RWPE1 (cell line): ENCODE data around the gene NACC2.
"Not testable (repeated sequence)": the region's sequence is repeated elsewhere in the genome, so short reads cannot be mapped to it uniquely, and the experiment has no call there.

ENCODE experiments used
- CTCF ChIA-PET: fragments of 350-600 bp; sonication (Branson Sonifier 250); formaldehyde crosslinking; extraction: SDS; loops from one replicate; lab custom pipeline; 2021; lab: Yijun Ruan, JAX
- POLR2A ChIA-PET: fragments of 400-600 bp; formaldehyde crosslinking; extraction: SDS; loops from one replicate; lab custom pipeline; 2020; ENCODE audit warnings: antibody characterized with exemption; ENCODE audit not compliant: low non-redundant PET; lab: Yijun Ruan, JAX
- DNase-seq: peaks from one replicate; pipeline ENCODE4 v3.0.0; 2012; ENCODE audit warnings: low spot score
- H3K27ac ChIP-seq: fragments of 450-650 bp; 2 replicates; pipeline ENCODE4 v1.5.1; 2017
- CTCF ChIP-seq: fragments of 450-650 bp; conservative IDR thresholded peaks from 2 replicates; pipeline ENCODE4 v1.5.1; 2017; ENCODE audit warnings: low read depth, mild to moderate bottlenecking

The NACC2 gene

GRCh38 chr9:136031094-136031493 is 64.0 kb downstream of the NACC2 start:
- POLR2A ChIA-PET = no interaction called here
- CTCF ChIA-PET = interaction anchor here (0.6 kb wide), 1 partner anchor 14 kb away, joined by 3 read pairs; no protein-coding TSS in a partner anchor
- H3K27ac ChIP-seq = no peak overlapping the region

DNA sequence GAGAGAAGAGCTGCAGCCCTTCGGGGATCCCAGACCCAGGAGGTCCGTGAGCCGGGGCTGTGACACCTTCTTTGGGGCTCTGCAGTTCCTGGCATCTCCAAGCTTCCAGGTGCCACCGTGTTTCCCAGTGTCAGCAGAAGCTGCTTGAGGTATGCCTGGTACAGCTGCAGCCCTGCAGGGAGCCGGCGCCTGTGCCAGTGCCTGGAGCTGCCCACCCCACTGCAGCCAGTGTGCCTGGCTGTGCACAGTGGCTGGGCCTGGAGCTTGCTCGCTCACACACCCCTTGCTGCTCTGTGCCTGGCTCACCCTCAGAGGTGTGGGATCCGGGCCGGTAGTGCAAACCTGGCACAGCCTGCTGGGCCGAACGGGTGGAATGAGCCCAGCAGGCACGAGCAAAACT is 65.5 kb downstream of the NACC2 start:
- no peak for TF ChIP-seq CTCF
- no peak for DNase-seq
- H3K27ac ChIP-seq = no peak overlapping the region
- ChIA-PET CTCF (interaction anchor here (0.6 kb wide), 2 partner anchors 10 to 93 kb away, joined by 3 read pairs; no protein-coding TSS in a partner anchor), POLR2A (no interaction called here)

More at GRCh38 chr9:136031094-136031493, 64.0 kb downstream of the NACC2 start:
- no peak for TF ChIP-seq CTCF
- DNase-seq = no peak

DNA sequence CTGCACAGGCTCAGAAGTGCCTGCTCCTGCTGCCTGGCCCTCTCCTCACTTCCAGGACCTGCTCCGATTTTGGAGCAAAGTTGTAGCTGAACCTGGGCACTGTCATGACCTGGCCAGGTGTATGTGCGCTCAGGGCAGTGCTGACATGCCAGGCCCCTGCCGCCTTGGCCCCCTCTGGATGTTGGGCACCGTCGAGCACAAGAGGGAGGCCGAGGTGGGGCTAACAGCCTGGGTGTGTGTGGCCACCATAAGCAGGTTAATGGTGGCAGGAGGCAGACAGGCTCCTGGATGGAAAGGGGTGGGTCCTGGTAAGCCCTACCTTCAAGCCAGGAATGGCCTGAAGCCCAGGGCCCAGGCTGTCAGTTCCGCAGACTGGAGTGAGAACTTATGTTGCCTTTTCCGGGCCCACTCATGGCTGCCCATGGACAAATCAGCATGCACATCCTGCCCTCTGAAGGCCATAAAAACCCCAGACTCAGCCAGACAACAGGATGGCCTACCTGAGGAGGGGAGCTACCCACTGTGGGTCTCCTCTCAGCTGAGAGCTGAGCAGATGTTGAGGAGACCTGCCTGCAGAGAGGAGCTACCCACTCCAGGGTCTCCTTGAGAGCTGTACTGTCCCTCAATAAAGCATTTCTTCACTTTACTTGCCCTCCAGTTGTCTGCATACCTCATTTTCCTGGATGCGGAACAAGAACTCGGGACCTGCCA is 66.2 kb downstream of the NACC2 start:
- no peak for TF ChIP-seq CTCF
- ChIA-PET CTCF (interaction anchor here (0.6 kb wide), 2 partner anchors 10 to 94 kb away, joined by 3 read pairs; no protein-coding TSS in a partner anchor), POLR2A (no interaction called here)
- no peak for DNase-seq
- no peak overlapping the region for H3K27ac ChIP-seq

DNA sequence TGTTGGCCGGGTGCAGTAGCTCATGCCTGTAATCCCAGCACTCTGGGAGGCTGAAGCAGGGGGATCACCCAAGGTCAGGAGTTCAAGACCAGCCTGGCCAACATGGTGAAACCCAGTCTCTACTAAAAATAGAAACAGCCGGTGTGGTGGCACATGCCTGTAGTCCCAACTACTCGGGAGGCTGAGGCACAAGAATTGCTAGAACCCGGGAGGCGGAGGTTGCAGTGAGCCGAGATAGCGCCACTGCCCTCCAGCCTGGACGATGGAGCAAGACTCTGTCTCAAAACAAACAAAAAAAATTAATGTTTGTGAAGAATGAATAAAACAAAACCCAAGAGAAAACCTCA is 68.2 kb downstream of the NACC2 start:
- H3K27ac ChIP-seq, POLR2A ChIA-PET, DNase-seq: not testable (repeated sequence)
- CTCF ChIA-PET = interaction anchor here (0.7 kb wide), 1 partner anchor 18 kb away, joined by 3 read pairs; no protein-coding TSS in a partner anchor

DNA sequence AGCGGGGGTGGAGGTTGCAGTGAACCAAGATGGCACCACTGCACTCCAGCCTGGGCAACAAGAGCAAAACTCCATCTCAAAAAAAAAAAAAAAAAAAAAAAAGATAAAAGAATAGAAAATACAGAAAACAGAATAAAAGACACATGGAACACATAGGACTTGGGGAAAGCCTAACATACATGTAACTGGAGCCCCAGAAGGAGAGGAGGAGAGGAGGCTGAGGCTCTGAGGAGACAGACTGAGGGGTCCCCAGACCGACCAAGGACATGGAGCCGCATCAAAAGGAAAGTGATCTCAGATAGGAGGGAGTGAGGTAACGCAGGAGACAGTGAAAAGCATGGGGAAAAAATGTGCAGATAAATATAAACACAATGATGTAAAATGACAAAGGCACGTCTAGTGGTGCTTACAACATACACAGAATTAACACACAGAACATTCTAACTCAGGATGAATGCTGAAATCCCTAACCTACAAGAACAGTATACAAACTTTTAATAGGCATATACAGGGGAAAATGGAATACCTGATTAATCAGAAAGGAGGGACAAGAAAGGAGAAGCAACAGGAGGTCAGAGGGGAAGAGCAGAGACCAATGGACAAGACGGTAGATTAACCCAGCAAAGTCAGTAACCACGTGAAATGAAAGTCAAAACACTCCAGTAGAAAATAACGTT is 68.7 kb downstream of the NACC2 start:
- no peak for TF ChIP-seq CTCF
- POLR2A ChIA-PET = no interaction called here
- no peak overlapping the region for H3K27ac ChIP-seq
- DNase-seq = no peak
- CTCF ChIA-PET = interaction anchor here (0.7 kb wide), 2 partner anchors 18 to 34 kb away, joined by 3 read pairs; no protein-coding TSS in a partner anchor

- CTCF ChIA-PET = no interaction called here
- H3K27ac ChIP-seq = no peak overlapping the region
Measured at GRCh38 chr9:136025481-136025880, 69.6 kb downstream of the NACC2 start.

More at GRCh38 chr9:136025481-136025880, 69.6 kb downstream of the NACC2 start:
- POLR2A ChIA-PET = no interaction called here
- no peak for TF ChIP-seq CTCF
- no peak for DNase-seq
